GM06990 (cell line): Measurements from ENCODE around the gene LY6G6F.

Experiments used
- DNase-seq: peaks from one replicate; pipeline ENCODE4 v3.0.0-alpha.2; 2011; ENCODE audit not compliant: insufficient read length; ENCODE audit errors: extremely low read depth
- H3K27me3 ChIP-seq: replicated peaks from 2 replicates; pipeline ENCODE4 v1.6.0; 2011; ENCODE audit warnings: low read length; ENCODE audit not compliant: control insufficient read depth, insufficient read depth
- H3K36me3 ChIP-seq: 2 replicates; pipeline ENCODE4 v1.5.1; 2011; ENCODE audit warnings: low read length; ENCODE audit not compliant: control insufficient read depth, insufficient read depth
- H3K4me3 ChIP-seq: replicated peaks from 2 replicates; pipeline ENCODE4 v1.5.1; 2011; ENCODE audit warnings: low read depth, mild to moderate bottlenecking, control low read depth, low read length
- TF ChIP-seq, protein P1 (sequence below): IDR thresholded peaks from 2 replicates; pipeline ENCODE4 v1.5.1; 2011; ENCODE audit warnings: low read length, control low read depth, mild to moderate bottlenecking, inconsistent platforms; ENCODE audit not compliant: insufficient read depth, poor library complexity, severe bottlenecking

LY6G6F gene

DNA sequence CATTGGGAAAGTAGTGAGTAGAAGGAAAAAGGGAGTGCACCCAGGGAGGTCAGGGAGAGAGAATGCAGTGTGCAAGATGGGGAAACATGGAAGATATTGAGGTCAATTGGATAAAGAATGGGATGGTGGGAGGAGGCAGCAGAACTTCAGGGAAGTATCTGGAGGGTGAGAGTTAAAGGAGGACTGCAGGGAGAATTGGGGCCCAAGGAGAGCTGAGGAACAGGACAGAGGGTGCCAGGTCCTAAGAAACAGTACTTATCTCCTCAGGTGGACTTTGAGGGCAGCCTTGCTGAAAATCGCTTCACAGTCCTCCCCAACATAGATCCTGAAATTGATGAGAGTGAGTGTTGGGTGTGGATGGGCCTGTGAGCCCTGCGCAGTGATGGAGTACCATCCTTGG is 51.6 kb downstream of the LY6G6F start:
- peaks cover 20% of the 10 kb centered on the region for H3K36me3 ChIP-seq

More for the DNA sequence above, 51.6 kb downstream of the LY6G6F start:
- H3K27me3 ChIP-seq, result no peaks in the 10 kb centered on the region
- DNase-seq, result no peak
- H3K4me3 ChIP-seq, result no peak overlapping the region
- TF ChIP-seq, protein P1, sequence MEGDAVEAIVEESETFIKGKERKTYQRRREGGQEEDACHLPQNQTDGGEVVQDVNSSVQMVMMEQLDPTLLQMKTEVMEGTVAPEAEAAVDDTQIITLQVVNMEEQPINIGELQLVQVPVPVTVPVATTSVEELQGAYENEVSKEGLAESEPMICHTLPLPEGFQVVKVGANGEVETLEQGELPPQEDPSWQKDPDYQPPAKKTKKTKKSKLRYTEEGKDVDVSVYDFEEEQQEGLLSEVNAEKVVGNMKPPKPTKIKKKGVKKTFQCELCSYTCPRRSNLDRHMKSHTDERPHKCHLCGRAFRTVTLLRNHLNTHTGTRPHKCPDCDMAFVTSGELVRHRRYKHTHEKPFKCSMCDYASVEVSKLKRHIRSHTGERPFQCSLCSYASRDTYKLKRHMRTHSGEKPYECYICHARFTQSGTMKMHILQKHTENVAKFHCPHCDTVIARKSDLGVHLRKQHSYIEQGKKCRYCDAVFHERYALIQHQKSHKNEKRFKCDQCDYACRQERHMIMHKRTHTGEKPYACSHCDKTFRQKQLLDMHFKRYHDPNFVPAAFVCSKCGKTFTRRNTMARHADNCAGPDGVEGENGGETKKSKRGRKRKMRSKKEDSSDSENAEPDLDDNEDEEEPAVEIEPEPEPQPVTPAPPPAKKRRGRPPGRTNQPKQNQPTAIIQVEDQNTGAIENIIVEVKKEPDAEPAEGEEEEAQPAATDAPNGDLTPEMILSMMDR, result no peak
